ENCODE data around the gene VAV2.
"Not testable (repeated sequence)": the region's sequence is repeated elsewhere in the genome, so short reads cannot be mapped to it uniquely, and the experiment has no call there.

Gene VAV2

GRCh38 chr9:133769511-133770075 lies 222.5 kb downstream of the VAV2 start:
- Histone ChIP-seq H2AFZ (no peak overlapping the region), H3K4me2 (ENCODE audit: low read length) (no peak overlapping the region), H3K9me3 (ENCODE audit: control insufficient read depth, low read length) (no peaks in the 10 kb centered on the region), H3K36me3 (ENCODE audit: control insufficient read depth, insufficient read depth, low read length) (no peaks in the 10 kb centered on the region), H3K27me3 (ENCODE audit: control insufficient read depth, insufficient read depth, low read length) (no peaks in the 10 kb centered on the region), H3K27ac (no peak overlapping the region), H3K4me1 (no peaks in the 10 kb centered on the region), H3K9ac (no peak overlapping the region), H3K79me2 (no peaks in the 10 kb centered on the region), H3K4me3 (ENCODE audit: low read depth, low read length) (no peak overlapping the region)
- TF ChIP-seq, protein P1, sequence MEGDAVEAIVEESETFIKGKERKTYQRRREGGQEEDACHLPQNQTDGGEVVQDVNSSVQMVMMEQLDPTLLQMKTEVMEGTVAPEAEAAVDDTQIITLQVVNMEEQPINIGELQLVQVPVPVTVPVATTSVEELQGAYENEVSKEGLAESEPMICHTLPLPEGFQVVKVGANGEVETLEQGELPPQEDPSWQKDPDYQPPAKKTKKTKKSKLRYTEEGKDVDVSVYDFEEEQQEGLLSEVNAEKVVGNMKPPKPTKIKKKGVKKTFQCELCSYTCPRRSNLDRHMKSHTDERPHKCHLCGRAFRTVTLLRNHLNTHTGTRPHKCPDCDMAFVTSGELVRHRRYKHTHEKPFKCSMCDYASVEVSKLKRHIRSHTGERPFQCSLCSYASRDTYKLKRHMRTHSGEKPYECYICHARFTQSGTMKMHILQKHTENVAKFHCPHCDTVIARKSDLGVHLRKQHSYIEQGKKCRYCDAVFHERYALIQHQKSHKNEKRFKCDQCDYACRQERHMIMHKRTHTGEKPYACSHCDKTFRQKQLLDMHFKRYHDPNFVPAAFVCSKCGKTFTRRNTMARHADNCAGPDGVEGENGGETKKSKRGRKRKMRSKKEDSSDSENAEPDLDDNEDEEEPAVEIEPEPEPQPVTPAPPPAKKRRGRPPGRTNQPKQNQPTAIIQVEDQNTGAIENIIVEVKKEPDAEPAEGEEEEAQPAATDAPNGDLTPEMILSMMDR (IDR thresholded peaks at IDR 0.05): no peak

DNA sequence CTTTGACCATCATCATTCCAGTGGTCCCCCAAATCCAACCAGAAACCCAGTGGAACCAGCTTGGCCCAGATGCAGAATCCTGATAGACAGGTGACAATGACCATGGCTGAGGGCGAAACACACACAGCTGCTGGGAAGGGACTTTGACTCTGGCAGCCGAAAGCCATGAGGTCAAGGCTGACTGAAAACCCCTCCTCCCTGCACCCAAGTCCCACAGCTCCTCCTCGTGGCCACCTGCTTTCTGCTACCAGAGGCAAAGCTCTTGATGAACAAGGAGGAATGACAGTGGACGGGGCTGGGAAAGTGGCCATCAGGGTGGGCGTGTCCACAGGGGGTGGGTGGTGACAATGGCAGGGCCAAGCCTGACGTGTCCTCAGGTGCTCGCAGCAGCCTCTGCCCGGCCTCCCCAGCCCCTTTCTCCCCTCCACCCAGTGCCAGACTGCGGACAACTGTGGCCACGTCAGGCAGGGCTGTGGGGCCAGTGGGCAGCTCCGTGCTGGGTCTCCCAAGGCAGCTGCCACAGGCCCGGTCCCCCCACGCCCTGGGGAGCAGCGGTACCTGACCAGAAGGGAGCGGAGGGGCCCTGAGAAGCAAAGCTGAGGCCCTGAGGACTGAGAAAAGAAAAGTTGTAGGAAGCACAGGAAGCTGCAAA lies 223.1 kb downstream of the VAV2 start:
- H3K27me3 ChIP-seq (ENCODE audit: control insufficient read depth, insufficient read depth, low read length): no peaks in the 10 kb centered on the region
- H3K4me1 ChIP-seq: no peaks in the 10 kb centered on the region
- no peaks in the 10 kb centered on the region for H3K36me3 ChIP-seq (ENCODE audit: control insufficient read depth, insufficient read depth, low read length)
- H3K4me3 ChIP-seq (ENCODE audit: low read depth, low read length): no peak overlapping the region
- H3K9me3 ChIP-seq (ENCODE audit: control insufficient read depth, low read length): no peaks in the 10 kb centered on the region
- TF ChIP-seq, protein P1 (IDR thresholded peaks at IDR 0.05): no peak
- no peak overlapping the region for H3K27ac ChIP-seq
- H2AFZ ChIP-seq: no peak overlapping the region
- H3K9ac ChIP-seq: no peak overlapping the region
- no peak overlapping the region for H3K4me2 ChIP-seq (ENCODE audit: low read length)
- no peaks in the 10 kb centered on the region for H3K79me2 ChIP-seq

DNA sequence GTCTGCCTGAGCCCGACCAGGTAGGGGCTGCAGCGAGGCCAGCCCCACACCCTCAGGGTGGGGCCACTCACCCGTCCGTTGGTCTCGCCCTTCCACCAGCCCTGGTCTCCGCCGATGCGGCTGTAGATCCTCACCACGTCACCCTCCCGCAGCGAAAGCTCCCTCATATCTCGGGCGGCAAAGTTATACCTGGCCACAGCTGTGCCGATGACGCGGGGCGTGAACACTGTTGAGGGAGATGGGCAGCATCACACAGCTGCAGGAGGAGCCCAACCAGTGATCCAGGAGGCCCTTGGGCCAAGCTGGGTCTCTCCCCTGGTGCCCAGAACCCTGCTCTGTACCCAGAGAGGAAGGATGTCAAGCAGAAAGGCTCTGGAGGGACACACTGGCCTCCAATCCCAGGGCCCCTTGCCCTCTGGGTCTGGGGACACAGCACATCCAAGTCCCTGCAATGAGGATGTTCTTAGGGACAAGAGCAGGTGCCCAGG lies 223.7 kb downstream of the VAV2 start:
- no peak overlapping the region for H3K4me2 ChIP-seq (ENCODE audit: low read length)
- no peaks in the 10 kb centered on the region for H3K4me1 ChIP-seq
- no peak overlapping the region for H3K4me3 ChIP-seq (ENCODE audit: low read depth, low read length)
- H3K27ac ChIP-seq: no peak overlapping the region
- TF ChIP-seq, protein P1 (IDR thresholded peaks at IDR 0.05): no peak
- no peak overlapping the region for H2AFZ ChIP-seq
- H3K9me3 ChIP-seq (ENCODE audit: control insufficient read depth, low read length): no peaks in the 10 kb centered on the region
- H3K27me3 ChIP-seq (ENCODE audit: control insufficient read depth, insufficient read depth, low read length): no peaks in the 10 kb centered on the region
- H3K9ac ChIP-seq: no peak overlapping the region
- H3K79me2 ChIP-seq: no peaks in the 10 kb centered on the region
- no peaks in the 10 kb centered on the region for H3K36me3 ChIP-seq (ENCODE audit: control insufficient read depth, insufficient read depth, low read length)

DNA sequence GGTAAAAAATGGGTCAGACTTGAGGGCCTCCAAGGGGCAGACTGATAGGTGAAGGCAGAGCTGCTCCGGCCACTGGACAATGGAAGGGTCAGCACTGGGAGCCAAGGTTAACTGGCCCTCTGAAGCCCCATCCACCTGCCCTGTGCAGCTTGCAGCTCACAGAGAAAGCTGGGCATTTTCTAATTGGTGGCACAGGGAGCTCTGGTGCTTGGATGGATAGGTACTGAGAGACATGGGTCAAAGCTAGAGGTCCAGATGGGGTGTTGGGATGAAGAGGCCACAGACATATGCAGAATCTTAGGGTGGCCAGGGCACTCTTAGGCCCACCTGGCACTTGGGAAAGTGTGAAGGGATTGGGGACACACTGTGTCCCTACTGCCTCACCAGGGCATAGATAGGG lies 224.5 kb downstream of the VAV2 start:
- Histone ChIP-seq H3K36me3 (ENCODE audit: control insufficient read depth, insufficient read depth, low read length) (no peaks in the 10 kb centered on the region), H3K4me3 (ENCODE audit: low read depth, low read length) (no peak overlapping the region), H3K4me2 (ENCODE audit: low read length) (no peak overlapping the region), H3K4me1 (no peaks in the 10 kb centered on the region), H3K27me3 (ENCODE audit: control insufficient read depth, insufficient read depth, low read length) (no peaks in the 10 kb centered on the region), H3K9ac (no peak overlapping the region), H3K9me3 (ENCODE audit: control insufficient read depth, low read length) (no peaks in the 10 kb centered on the region), H3K79me2 (no peaks in the 10 kb centered on the region), H3K27ac (no peak overlapping the region), H2AFZ (no peak overlapping the region)
- TF ChIP-seq, protein P1 (IDR thresholded peaks at IDR 0.05): no peak

- no peaks in the 10 kb centered on the region for H3K36me3 ChIP-seq (ENCODE audit: control insufficient read depth, insufficient read depth, low read length)
- H3K4me2 ChIP-seq (ENCODE audit: low read length): no peak overlapping the region
- no peak overlapping the region for H2AFZ ChIP-seq
- H3K4me3 ChIP-seq (ENCODE audit: low read depth, low read length): no peak overlapping the region
- H3K4me1 ChIP-seq: no peaks in the 10 kb centered on the region
- no peak overlapping the region for H3K9ac ChIP-seq
- no peak overlapping the region for H3K27ac ChIP-seq
- no peaks in the 10 kb centered on the region for H3K9me3 ChIP-seq (ENCODE audit: control insufficient read depth, low read length)
- no peaks in the 10 kb centered on the region for H3K79me2 ChIP-seq
- no peaks in the 10 kb centered on the region for H3K27me3 ChIP-seq (ENCODE audit: control insufficient read depth, insufficient read depth, low read length)
- TF ChIP-seq, protein P1 (IDR thresholded peaks at IDR 0.05): no peak
Measured at GRCh38 chr9:133767008-133767407, 225.1 kb downstream of the VAV2 start.

GRCh38 chr9:133766234-133766633 lies 225.9 kb downstream of the VAV2 start:
- H3K27me3 ChIP-seq (ENCODE audit: control insufficient read depth, insufficient read depth, low read length); H2AFZ ChIP-seq; H3K79me2 ChIP-seq; H3K27ac ChIP-seq; H3K4me3 ChIP-seq (ENCODE audit: low read depth, low read length); H3K9me3 ChIP-seq (ENCODE audit: control insufficient read depth, low read length); H3K36me3 ChIP-seq (ENCODE audit: control insufficient read depth, insufficient read depth, low read length); H3K4me1 ChIP-seq; H3K4me2 ChIP-seq (ENCODE audit: low read length); H3K9ac ChIP-seq: not testable (repeated sequence)
